ENCODE data around the gene IL17D. TPM values are rescaled to one million over a fixed set of nuclear protein-coding genes. Genes with fewer than 3 reads are reported as not detected.
A peak's percentile ranks its signal among the peaks of the same experiment; 100 is the strongest.

The IL17D gene
- total RNA-seq, 2 experiments from 2014 or later = 0.47 TPM; not detected in 1

DNA sequence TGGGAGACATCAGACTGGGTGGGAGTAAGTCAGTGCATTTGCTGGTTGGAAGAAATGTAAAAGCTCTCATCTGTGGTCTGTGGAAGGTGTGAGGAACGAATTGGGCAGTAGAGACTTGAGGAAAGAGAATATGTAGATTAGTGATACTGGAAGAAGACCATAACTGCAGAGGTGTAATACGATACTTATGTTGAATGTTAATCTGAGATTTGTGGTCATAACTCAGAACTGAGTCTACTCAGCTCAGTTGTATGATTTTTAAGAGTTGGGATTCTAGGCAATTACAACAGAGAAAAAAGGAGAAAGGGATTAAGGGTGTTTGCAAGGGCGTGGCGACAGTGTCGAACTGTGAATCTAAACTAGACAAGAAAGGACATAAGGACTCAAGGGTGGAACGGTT lies 3.2 kb upstream of the IL17D start:
- DNase-seq (no peak), ATAC-seq (ENCODE audit: poor library complexity) (no peak)
- Mint-ChIP-seq H3K27me3 (peaks cover 61% of the 10 kb centered on the region), H3K36me3 (ENCODE audit: low read depth) (no peaks in the 10 kb centered on the region), H3K4me1 (ENCODE audit: low read depth) (peaks cover 7% of the 10 kb centered on the region), H3K9me3 (no peaks in the 10 kb centered on the region), H3K4me3 (no peak overlapping the region), H3K27ac (no peak overlapping the region)
- ChIA-PET POLR2A (no interaction called here), CTCF (no interaction called here)
- peaks cover 14% of the 10 kb centered on the region for H3K4me1 ChIP-seq (ENCODE audit: insufficient read depth, low read length)
- H3K27me3 ChIP-seq (ENCODE audit: control insufficient read depth in 1 of 2, insufficient read depth in 2 of 2, low read length in 2 of 2) = peaks cover 18 to 44% of the 10 kb centered on the region in 2 experiments
- H3K36me3 ChIP-seq (ENCODE audit: insufficient read depth, low read length) = no peaks in the 10 kb centered on the region
- no peak overlapping the region for H3K27ac ChIP-seq (ENCODE audit: low read depth in 1 of 2, low read length in 2 of 2)
- intact Hi-C loops (cut with DNase I, micrococcal nuclease) = loop anchor here (5.0 to 10.0 kb wide), 4 partner anchors 175 to 595 kb away; partner anchors contain the start of genes CRYL1 (in 1 of the 2) and GJB2 (in 1 of the 2)
- H3K9me3 ChIP-seq (ENCODE audit: control insufficient read depth in 1 of 2, insufficient read depth in 1 of 2, low read length in 2 of 2) = no peaks in the 10 kb centered on the region
- no peak overlapping the region for H3K4me3 ChIP-seq (ENCODE audit: low read length)
- no peak for TF ChIP-seq CTCF (IDR thresholded peaks at IDR 0.05)

DNA sequence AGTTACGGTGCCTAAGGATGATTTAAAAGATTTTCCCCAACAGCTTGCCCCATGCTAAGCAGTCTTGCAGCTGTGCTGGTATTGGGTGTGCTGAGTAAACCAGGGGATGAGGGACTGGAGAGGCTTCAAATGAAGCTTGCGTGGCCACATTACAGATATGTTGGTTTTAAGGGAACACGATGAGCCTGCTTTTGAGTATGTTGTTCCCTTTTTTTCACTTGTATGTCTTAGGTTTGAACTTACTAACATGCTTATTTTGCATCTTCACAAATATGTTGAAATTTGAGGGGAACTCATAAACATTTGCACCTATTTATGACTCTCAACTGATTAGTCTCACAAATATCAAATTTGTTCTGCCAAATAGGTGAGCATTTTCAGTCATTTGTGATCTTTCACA lies 2.0 kb upstream of the IL17D start:
- H3K36me3 Mint-ChIP-seq (ENCODE audit: low read depth) = no peaks in the 10 kb centered on the region

DNA sequence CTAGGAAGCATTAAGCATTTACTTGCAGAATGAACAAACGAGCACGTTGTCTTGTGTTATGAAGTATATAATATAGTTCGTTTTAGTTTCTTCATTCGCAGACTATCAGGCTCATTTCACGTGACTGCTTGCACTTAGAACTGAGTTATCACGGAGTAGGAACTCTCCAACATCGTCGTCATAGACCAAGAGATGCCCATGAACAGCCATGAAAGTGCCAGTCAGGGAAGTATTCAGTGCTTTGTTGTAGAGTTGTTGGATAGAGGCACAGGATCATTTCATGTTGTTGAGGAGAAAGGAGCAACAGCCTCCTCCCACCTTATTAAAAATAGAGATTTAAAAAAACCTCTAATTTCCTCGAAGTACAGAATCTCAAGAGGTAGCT lies 977 bp upstream of the IL17D start:
- Histone ChIP-seq H3K27me3 (ENCODE audit: control insufficient read depth in 1 of 2, insufficient read depth in 2 of 2, low read length in 2 of 2) (peaks cover 18 to 39% of the 10 kb centered on the region in 2 experiments), H3K4me3 (ENCODE audit: low read length) (peak overlapping the region; percentile 61), H3K4me1 (ENCODE audit: insufficient read depth, low read length) (peaks cover 14% of the 10 kb centered on the region), H3K27ac (ENCODE audit: low read depth in 1 of 2, low read length in 2 of 2) (no peak overlapping the region), H3K9me3 (ENCODE audit: control insufficient read depth in 1 of 2, insufficient read depth in 1 of 2, low read length in 2 of 2) (no peaks in the 10 kb centered on the region), H3K36me3 (ENCODE audit: insufficient read depth, low read length) (no peaks in the 10 kb centered on the region)
- CTCF ChIA-PET = interaction anchor here (0.5 kb wide), 1 partner anchor 21 kb away, joined by 3 read pairs; no protein-coding TSS in a partner anchor
- ATAC-seq (ENCODE audit: poor library complexity) (no peak), DNase-seq (peak in 1 of 14 experiments; percentile 28)
- no peaks in the 10 kb centered on the region for H3K9me3 Mint-ChIP-seq
- peak overlapping the region; percentile 34 for H3K27ac Mint-ChIP-seq
- H3K4me3 Mint-ChIP-seq = peak overlapping the region; percentile 92
- peaks cover 46% of the 10 kb centered on the region for H3K27me3 Mint-ChIP-seq
- intact Hi-C loops (cut with DNase I, micrococcal nuclease) = loop anchor here (5.0 to 10.0 kb wide), 4 partner anchors 178 to 592 kb away; partner anchors contain the start of genes CRYL1 (in 1 of the 2) and GJB2 (in 1 of the 2)
- POLR2A ChIA-PET = interaction anchor here (0.5 to 1.7 kb wide), 3 partner anchors 9 to 490 kb away, joined by 3 to 4 read pairs (median 3); no protein-coding TSS in a partner anchor
- TF ChIP-seq CTCF (IDR thresholded peaks at IDR 0.05) = no peak
- peaks cover 7% of the 10 kb centered on the region for H3K4me1 Mint-ChIP-seq (ENCODE audit: low read depth)
- no peaks in the 10 kb centered on the region for H3K36me3 Mint-ChIP-seq (ENCODE audit: low read depth)

More for the DNA sequence above, 2.0 kb upstream of the IL17D start:
- Histone ChIP-seq H3K27me3 (ENCODE audit: control insufficient read depth in 1 of 2, insufficient read depth in 2 of 2, low read length in 2 of 2) (peaks cover 18 to 39% of the 10 kb centered on the region in 2 experiments), H3K4me3 (ENCODE audit: low read length) (no peak overlapping the region), H3K27ac (ENCODE audit: low read depth in 1 of 2, low read length in 2 of 2) (no peak overlapping the region), H3K4me1 (ENCODE audit: insufficient read depth, low read length) (peaks cover 14% of the 10 kb centered on the region), H3K9me3 (ENCODE audit: control insufficient read depth in 1 of 2, insufficient read depth in 1 of 2, low read length in 2 of 2) (no peaks in the 10 kb centered on the region), H3K36me3 (ENCODE audit: insufficient read depth, low read length) (no peaks in the 10 kb centered on the region)
- H3K27me3 Mint-ChIP-seq = peaks cover 55% of the 10 kb centered on the region
- peaks cover 7% of the 10 kb centered on the region for H3K4me1 Mint-ChIP-seq (ENCODE audit: low read depth)
- no peak for ATAC-seq (ENCODE audit: poor library complexity)
- no peak overlapping the region for H3K27ac Mint-ChIP-seq
- TF ChIP-seq CTCF (IDR thresholded peaks at IDR 0.05) = no peak
- no peak for DNase-seq
- intact Hi-C loops (cut with DNase I, micrococcal nuclease) = loop anchor here (5.0 to 10.0 kb wide), 4 partner anchors 177 to 593 kb away; partner anchors contain the start of genes CRYL1 (in 1 of the 2) and GJB2 (in 1 of the 2)
- H3K4me3 Mint-ChIP-seq = no peak overlapping the region
- ChIA-PET CTCF (no interaction called here), POLR2A (interaction anchor here (1.7 kb wide), 1 partner anchor 225 kb away, joined by 4 read pairs; no protein-coding TSS in a partner anchor)
- no peaks in the 10 kb centered on the region for H3K9me3 Mint-ChIP-seq

Data from CD4-positive, alpha-beta T cell (primary cell).